Hematopoietic multipotent progenitor cell treated with erythropoietin and hydrocortisone succinate and interleukin-3 and kit ligand, for 8 days (in vitro differentiated cells): ENCODE data around the gene HCFC1R1.

Experiments used
- DNase-seq: peaks from one replicate; pipeline ENCODE4 v3.0.0-alpha.2; 2015

The HCFC1R1 gene

GRCh38 chr16:3032624-3033023 is 8.9 kb upstream of the HCFC1R1 start:
- no peak for DNase-seq

DNA sequence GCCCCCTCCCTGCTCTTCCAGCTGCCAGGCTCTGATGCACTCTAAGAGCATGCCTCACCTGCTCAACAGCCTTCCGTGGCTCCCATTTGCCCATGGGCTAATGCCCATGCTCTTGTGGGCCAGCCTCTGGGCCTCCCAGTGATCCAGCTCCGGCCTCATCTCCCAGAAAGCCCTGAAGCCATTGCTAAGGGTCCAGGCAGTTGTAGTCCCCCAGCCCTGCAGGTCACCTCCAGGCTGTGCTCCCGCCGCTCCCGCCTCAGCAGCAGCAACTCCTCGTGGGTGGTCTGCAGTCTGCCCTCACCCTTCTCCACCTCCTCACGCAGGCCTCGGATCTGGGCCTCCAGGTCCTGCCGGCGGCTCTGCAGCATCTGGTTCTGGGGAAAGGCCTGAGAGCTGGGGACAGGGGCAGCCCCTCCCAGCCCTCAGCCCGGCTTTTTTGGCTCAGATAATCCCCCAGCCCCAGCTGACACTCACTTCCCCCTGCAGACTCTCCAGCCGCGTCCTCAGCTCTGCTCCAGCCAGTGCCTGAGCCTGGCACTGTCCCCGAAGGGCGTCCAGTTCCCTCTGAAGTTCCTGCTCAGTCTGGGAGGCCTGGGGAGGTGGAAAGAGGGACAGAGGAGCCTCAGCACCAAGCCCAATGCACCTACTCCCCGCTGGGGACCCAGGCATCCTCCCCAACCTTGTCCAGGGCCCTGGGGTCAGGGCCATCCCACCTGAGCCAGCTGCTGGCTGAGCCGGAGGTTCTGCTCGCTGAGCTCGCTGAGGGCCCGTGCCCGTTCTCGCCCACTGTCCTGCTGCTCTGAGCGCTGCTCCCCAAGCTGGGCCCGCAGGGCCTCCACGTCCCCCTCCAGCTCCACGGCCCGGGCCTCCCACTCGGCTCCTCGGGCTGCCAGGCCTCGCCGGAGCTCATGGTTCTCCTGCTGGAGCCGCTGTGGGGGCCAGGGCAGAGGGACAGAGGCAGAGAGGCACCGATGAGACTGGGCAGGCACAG is 6.8 kb upstream of the HCFC1R1 start:
- no peak for DNase-seq

DNA sequence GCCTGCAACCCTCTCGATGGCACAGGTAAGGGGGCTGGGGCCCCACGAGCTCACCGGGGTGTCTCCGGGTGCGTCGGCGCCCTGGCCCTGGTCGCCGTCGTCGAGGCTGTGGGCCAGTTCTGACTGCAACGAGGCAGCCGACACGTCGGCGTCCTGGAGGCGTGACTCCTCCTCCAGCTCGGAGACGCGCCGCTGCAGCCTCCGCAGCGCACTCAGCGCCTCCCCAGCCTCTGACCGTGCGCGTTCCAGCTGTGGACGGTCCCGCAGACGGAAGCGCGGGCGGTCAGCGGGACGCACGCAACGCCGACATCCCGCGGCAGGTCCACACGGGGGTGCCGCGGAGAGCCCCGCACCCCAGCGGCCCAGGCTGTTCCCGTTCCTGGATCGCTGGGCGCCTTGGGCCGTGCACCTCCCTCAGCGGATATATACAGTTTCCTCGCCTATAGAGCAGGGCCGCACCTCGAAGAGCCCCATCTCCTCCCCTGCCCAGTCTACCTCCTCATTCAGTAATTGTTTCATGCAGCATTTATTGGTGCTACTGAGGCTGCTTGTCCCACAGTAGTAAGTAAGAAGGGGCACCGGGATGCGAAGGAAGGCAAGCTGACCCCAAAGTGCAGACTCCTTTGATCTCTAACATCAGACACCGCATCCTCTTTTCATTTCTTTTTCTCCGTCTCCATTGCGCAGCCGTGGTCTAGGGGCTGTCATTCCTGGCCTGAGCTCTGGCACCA is 5.9 kb upstream of the HCFC1R1 start:
- no peak for DNase-seq

DNA sequence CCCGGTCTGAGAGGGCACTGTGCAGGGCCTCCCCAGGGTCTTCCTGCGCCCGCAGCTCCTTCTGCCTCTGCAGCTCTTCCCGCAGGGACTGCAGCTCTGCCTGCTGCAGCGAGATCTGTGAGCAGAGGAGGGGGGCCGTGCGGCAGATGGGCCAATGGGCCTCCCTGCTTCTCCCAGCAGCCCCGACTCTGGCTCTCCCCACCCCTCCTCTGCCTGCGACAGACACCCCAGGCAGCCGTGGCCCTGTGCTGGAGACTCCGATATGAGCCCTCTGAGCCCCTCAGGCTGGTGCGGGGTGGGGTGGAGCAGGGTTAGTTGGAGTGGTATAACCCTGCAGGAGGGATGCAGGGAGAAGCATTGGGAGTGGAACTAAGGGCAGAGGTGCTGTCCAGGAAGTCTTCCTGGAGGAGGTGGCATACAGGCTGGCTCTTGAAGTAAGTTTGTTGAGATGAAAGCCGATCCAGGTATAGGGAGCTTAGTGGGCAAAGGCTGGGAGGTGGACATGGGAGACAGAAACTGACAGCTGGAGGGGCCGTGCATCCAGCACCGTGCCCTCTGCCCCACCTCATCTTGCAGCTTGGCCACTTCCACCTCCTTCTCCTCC is 5.1 kb upstream of the HCFC1R1 start:
- DNase-seq: no peak

GRCh38 chr16:3027983-3028715 is 4.4 kb upstream of the HCFC1R1 start:
- peak; percentile 87 for DNase-seq

- no peak for DNase-seq
These were observed 3.7 kb upstream of the HCFC1R1 start for GRCh38 chr16:3027489-3027795.

DNA sequence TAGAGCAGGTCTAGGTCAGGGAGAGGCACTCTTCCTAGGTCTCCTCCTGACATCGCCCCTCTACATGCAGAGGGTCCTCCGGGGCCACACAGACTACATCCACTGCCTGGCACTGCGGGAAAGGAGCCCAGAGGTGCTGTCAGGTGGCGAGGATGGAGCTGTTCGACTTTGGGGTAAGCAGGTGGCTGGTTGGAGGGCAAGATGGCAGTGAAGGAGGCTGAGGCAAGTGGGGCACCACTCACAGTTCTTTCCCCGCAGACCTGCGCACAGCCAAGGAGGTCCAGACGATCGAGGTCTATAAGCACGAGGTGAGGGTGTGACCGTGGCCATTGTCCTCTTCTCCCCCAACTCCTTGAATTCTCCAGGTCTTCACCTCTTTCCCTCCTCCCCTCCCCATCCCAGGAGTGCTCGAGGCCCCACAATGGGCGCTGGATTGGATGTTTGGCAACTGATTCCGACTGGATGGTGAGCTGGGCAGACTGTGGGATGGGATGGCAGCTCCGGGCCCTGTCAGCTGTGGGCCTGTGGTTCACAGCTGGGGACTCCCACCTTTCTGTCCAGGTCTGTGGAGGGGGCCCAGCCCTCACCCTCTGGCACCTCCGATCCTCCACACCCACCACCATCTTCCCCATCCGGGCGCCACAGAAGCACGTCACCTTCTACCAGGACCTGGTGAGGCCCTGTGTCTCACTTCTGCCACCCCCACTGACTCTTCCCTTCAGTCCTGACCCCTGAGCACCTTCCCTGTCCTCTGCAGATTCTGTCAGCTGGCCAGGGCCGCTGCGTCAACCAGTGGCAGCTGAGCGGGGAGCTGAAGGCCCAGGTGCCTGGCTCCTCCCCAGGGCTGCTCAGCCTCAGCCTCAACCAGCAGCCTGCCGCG is 3.1 kb upstream of the HCFC1R1 start:
- no peak for DNase-seq

GRCh38 chr16:3026003-3026378 is 2.2 kb upstream of the HCFC1R1 start:
- no peak for DNase-seq

- DNase-seq: no peak
These were observed 1.6 kb upstream of the HCFC1R1 start for GRCh38 chr16:3025032-3026002.

DNA sequence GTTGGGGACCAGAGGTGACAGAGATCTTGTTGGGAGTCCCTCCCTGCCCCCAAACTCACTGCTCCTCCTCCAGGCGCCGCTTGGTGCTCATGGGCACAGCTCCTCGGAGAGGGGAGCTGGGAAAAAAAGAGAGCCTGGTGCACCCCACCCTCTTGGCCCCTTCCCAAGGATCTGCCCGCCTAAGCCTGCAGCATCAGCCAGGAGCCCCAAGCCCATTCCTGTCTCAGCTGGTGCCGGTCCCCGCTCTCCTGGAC is 400 bp downstream of the HCFC1R1 start:
- DNase-seq: peak; percentile 73

DNA sequence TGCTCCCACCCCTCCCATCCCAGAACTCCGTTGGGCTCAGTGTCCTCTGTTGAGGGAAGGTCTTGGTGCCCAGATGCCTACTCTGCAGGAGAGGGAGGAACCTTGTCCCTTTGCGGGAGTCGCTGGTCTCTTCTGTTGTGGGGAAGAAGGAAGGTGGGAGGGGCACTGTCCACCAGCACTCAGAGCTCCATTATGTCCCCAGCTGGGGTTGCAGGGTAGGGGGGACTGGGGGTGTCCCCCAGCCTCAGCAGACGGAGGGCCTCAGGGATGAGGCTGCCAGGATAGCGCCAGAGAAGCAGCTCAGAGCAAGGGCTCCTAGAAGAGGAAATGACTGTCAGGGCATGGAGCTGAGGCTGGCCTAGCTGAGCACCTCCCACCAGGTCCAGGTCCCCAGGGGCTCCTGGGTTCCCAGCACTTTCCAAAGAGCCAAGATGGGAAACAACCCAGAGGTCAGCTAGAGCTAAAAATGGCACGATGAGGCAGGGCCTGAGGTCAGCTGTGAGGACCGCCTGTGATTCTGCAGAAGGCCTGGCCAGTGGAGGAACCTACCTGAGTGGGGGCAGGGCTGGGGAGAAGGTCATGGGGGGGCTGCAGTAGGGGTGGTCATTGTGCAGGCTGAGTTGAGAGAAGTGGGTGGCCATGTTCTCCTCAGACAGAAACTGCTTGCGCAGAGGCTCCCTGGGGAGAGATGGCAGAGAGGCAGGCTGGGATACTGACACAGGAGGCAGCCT is 893 bp downstream of the HCFC1R1 start:
- no peak for DNase-seq

DNA sequence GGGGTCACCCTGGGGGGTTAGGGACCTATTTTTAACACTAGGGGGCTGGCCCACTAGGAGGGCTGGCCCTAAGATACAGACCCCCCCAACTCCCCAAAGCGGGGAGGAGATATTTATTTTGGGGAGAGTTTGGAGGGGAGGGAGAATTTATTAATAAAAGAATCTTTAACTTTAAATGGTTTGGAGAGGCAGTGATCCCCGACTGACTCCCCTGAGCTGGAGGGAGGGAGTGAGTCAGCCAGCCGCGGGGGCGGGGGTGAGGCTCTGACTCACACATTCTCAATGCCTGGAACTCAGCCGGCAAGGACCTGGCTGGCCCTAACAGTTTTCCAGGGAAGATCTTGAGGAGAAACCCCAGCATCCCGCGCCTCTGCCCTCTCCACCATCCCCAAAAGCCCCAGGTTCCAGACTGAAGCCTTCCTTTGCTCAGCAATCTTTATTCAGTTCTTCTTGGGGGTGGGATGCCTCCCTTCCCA is 1.5 kb downstream of the HCFC1R1 start:
- peak; percentile 78 for DNase-seq

- DNase-seq: peak; percentile 78
These were observed 2.1 kb downstream of the HCFC1R1 start for GRCh38 chr16:3021449-3022207.

- DNase-seq: peak; percentile 58
These were observed 2.9 kb downstream of the HCFC1R1 start for GRCh38 chr16:3020604-3021448.

- peak; percentile 79 for DNase-seq
These were observed 3.5 kb downstream of the HCFC1R1 start, which contains the start of gene TNFRSF12A for GRCh38 chr16:3020247-3020603. Gene TNFRSF12A (plus strand): TSS chr16:3020368. CDS start chr16:3020398, 30 bp downstream.

DNA sequence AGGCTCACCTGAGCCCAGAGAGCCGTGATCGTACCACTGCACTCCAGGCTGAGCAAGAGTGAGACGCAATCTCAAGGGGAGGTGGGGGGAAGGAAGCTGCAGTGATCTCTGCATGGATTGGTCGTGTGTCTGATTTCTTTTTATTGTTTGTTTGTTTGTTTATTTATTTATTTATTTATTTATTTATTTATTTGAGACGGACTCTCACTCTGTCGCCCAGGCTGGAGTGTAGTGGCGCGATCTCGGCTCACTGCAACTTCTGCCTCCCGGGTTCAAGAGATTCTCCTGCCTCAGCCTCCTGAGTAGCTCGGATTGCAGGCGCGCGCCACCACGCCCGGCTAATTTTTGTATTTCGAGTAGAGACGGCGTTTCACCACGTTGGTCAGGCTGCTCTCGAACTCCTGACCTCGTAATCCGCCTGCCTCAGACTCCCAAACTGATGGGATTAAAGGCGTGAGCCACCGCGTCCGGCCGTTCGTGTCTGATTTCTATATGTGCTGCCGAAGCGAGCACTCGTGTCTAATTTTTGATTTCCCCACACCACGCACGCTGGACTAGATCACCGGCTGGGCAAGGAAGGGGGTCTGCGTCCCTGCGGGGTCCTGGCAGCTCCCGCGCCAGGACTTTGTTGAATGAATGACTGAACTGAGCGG is 4.0 kb downstream of the HCFC1R1 start:
- no peak for DNase-seq

DNA sequence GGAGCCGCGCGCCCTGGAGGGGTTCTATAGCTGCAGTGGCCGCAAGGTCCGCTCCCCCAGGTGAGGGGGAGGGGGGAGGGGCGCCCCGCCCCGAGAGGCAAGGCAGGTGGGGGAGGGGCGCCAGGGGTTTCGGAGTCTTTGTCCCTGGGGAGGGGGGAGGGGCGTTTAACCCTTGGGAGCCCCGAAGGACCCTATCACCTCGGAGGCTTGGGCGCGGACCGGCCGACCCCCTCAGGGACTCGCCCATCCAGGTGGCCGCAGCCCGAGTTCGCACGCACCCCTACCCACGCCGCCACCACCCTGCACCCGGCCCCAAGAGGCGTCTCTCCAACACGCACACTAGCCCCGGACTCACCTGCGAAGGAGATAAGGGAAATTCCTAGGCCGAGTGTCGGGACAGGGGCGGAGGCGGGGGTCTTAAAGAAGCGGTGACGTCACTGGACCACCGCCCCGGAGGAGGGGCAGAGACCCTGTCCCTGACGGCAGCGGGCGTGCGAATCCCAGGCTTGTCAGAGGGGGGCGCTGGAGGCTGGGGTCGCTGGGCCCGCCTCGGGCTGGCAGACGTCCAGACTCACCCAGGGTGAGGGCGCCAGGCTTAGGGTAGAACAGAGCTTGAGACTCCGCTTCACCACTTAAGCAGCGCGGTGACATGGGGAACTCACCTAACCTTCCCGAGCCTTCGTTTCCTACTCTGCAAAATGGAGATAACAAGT is 5.8 kb downstream of the HCFC1R1 start, which contains the start of gene CLDN6:
Gene CLDN6 (minus strand): TSS at position 390 of the 713 bp plus-strand sequence. CDS start 2,162 bp downstream, outside the sequence.
- DNase-seq: peak; percentile 66
